Stimulated activated naive CD4-positive, alpha-beta T cell treated with Interleukin-2 at 50 U/mL for 16 hours (primary cell): ENCODE data around the gene NUB1.
A peak's percentile ranks its signal among the peaks of the same experiment; 100 is the strongest.

ENCODE experiments used
- DNase-seq: peaks from one replicate; lab custom pipeline; 2025; lab: John Stamatoyannopoulos, UW

Gene NUB1

GRCh38 chr7:151314401-151314800 is 27.2 kb upstream of the NUB1 start:
- no peak for DNase-seq

- peak; percentile 53 for DNase-seq
These were observed 26.5 kb upstream of the NUB1 start for GRCh38 chr7:151315038-151315655.

GRCh38 chr7:151316896-151317295 is 24.7 kb upstream of the NUB1 start:
- DNase-seq: no peak

DNA sequence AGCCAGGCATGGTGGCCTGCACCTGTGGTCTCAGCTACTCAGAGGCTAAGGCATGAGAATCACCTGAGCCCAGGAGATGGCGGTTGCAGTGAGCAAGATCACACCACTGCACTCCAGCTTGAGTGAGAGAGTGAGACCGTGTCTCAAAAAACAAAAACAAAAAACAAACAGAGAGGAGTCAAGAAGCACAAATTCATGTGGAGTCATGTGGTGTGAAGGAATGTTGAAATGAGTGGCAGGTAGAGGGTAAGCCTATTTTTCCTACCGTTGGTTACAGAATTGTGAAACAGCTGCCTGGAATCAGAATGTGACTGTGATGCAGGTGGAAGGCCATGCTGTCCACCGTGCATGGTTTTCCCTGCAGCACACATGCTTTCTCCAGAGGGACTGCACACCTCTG is 23.7 kb upstream of the NUB1 start:
- no peak for DNase-seq

- no peak for DNase-seq
These were observed 22.4 kb upstream of the NUB1 start for GRCh38 chr7:151319189-151319588.

DNA sequence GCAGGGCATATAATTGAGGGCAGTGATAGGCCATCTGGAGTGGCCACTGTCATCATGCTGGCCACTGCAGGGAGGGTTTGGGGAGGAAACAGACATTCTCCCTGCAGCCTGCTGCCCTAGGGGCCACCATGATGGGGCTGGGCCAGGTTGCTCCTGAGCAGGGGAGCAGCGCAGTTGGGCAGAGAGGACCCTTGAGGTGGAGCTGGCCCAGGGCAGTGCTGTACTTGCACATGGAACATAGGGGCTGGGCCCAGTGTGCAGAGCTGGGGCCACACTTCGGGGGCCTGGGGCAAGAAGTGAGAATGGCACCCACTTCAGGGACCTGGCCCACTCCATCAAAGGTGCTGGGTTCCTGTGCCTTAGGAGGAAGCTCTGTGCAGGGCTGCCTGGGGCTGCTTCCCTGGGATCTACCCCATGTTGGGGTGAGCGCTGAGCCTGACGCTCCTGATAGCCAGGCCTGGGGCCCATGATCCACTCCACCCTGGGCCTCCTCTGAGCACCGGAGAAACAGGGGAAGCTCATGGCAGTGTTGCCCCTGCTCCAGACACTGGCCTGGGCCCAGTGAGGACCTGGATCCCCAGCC is 21.3 kb upstream of the NUB1 start:
- no peak for DNase-seq

GRCh38 chr7:151321341-151321740 is 20.3 kb upstream of the NUB1 start:
- no peak for DNase-seq

DNA sequence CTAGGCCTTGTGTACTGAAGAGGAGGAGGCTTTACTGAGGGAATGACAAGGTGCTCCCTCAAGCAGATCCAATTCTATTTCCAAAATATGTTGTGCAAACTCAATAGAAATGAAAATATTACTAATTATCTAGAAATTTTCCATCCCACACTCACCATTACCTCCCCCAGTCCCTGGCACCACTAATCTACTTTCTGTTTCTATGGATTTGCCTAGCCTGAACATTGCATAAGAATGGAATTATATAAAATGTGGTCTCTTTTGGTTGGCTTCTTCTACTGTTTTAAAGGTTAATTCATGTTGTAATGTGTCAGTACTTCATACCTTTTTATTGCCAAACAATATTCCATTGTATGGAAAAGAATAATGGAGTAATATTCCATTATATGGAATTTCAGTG is 18.7 kb upstream of the NUB1 start:
- no peak for DNase-seq

DNA sequence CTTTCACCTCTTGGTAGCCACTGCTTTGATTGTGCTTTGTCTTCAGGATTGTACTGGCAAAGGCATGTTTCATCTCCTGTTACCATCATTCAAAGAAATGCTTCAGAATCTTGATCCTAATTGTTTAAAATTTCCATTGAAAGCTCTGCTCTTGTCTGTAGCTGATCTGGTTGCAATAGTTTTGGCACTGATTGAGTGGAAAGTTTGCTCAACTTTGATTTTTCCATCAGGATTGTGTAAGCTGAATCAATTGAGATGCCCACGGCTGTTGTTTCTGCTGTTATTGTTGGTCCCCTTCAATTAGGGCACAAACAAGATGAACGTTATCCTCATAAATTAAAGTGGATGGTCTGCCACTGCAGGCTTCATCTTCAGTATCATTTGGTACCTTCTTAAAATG is 14.6 kb upstream of the NUB1 start:
- no peak for DNase-seq

- no peak for DNase-seq
These were observed 14.0 kb upstream of the NUB1 start for GRCh38 chr7:151327659-151328058.

DNA sequence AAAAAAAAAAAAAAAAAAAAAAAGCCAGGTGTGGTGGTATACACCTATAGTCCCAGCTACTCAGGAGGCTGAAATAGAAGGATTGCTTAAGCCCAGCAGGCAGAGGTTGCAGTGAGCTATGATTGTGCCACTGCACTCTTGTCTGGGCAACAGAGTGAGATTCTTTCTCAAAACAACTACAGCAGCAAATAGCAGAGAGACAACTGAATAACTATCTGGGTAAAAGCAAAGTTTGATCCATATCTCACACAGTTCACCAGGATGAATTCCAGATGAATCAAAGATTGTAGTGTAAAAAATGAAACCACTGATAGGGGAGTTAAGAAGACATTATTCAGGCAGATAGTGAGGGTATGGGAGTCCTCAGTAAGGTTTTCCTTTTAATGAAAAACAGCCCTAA is 11.4 kb upstream of the NUB1 start:
- no peak for DNase-seq

DNA sequence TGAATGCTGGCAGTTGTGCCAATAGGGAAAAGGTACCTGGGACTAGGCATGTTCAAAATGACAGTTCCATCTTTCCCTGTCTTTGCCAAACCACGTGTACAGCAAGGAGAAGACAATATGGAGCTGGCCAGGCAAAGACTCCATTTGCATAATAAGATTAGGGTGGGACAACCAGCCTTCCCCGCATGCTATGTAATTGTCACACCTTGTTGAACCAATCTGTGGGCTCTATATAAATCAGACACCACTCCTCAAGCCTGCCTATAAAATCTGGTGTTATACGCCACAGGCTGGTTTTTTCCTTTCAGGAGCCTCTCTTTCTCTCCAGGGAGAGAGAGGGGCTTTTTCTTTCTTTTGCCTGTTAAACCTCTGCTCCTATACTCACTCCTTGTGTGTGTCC is 11.0 kb upstream of the NUB1 start:
- DNase-seq: no peak

DNA sequence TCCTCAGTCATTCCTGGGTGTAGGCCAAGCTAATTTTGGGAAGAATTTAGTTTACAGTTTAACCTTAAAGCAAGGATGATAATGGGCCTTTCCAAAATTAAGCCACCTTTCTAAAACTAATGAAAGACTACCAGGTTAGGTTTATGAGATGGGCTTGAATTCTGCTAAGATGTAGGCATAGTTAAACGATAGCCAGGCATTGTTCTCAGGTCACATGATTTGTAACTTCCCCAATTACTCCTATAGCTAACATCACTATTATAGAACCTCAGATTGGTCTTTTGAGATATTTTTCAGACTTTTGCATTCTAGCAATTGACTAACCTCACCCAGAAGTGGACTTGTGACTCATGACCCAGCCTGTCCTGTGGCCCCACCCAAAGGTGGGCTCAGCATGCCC is 7.0 kb upstream of the NUB1 start:
- no peak for DNase-seq

DNA sequence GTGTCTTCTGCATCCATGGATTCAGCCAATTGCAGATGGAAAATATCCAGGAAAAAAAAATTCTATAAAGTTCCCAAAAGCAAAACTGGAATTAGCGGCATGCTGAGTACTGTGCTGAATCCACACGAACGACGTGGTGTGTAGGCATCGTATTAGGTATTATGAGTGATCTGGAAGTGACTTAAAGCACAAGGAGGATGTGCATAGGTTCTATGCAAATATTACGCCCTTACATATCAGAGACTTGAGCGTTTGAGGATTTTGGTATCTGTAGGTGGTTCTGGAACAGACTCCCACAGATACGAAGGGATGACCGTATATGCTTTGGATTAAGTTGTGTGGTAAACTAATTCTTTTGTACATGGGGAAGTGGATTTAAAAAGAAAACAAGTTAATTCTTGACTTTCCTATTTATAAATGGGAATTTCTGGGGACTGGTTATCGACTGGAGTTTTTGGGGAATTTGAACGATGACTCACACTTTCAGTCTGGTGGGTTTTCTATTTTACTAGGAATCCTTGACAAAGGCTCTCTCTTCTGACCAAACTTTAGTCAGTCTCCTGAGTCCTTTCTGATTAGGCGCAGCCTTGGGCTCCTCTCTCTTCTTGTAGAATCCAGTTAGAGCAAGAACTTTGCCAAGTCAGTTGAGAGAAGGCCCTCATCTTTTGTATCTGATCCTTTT is 5.4 kb upstream of the NUB1 start:
- no peak for DNase-seq

DNA sequence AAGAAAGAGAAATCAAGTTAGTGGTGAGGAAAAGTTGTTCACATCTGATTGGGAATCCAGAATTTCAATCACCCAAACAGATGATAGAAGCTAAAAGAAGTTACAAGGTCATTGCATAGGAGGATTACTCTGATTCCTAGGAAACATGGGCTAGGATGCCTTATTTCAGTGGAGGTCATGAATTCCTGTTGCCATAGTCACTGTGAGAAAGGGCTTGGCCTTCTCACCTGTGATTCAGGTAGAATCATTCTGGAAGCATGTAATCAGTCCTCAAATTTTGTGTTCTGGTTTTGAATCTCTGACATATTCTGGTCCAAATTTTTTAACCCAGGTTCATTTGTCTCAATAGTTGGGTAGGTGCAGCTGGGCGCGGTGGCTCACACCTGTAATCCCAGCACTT is 4.3 kb upstream of the NUB1 start:
- DNase-seq: no peak

DNA sequence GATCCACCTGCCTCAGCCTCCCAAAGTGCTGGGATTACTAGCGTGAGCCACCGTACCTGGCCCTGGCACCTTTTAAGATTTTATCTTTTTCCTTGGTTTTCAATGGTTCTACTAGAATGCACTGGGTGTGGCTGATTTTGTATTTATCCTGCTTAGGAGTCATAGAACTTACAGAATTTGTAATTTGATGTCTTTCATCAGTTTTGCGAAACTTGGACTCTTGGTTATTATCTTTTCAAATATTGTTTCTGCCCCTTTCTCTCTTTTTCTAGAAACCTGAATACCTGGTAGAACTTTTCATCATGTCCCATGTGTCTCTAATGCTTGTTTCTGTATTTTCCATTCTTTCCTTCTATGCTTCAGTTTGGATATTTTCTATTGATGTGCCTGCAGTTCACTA is 2.8 kb upstream of the NUB1 start:
- no peak for DNase-seq

DNA sequence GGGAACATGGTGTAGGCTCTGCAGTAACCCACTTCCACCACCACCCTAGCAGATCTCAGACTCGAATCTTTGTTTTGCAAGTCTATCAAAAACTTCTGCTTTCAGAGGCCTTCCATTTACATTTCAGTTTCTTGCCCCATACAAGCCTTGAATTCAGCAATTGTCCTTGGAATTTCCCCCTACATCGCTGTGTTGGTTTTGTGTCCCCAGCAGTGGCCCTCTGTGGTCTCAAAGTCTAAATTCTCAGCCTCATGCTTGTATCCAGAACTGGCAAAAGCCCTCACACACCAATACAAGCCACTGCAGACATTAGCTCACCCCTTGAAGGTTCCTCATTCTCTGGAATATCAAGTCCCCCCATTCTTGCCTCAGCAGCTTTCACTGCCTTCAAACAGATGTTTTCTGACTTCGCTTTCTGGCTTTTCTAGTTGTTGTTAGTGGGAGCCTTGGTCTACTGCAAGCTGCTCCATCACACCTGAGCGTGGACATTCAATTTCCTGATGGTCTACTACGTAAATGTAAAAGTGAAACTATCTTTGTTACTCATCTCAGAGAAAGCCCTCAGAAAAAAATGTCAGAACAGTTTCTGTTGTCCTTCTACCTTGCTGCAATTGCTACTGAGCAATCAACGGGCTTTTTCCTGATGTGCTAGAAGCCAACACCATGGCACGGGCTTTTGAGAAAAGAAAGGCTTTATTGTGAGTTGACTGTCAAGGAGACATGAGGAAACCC is 1.8 kb upstream of the NUB1 start:
- no peak for DNase-seq

DNA sequence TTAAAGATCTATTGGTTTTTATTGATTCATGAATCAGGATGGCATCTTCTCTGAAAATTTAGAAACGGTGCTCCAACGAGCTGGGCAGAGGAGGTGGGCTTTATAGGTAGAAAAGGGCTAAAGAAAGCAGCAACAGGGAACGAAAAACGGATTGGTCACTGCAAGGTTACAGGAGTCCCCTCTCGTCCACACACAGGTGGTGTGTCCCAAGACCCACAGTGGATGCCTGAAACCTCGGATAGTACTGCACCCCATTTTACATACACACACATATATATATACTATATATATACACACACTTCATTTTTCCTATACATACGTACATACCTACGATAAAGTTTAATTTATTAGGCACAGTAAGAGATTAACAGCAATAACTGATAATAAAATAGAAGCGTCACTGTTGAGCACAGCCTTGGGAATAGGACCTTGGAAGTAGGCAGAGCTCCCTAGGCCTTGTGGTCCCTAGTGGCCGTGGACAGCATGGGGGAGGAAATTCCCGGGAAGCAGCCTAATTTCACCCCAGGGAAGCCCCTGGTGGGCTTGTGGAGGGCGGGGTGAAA is 737 bp upstream of the NUB1 start:
- DNase-seq: no peak

DNA sequence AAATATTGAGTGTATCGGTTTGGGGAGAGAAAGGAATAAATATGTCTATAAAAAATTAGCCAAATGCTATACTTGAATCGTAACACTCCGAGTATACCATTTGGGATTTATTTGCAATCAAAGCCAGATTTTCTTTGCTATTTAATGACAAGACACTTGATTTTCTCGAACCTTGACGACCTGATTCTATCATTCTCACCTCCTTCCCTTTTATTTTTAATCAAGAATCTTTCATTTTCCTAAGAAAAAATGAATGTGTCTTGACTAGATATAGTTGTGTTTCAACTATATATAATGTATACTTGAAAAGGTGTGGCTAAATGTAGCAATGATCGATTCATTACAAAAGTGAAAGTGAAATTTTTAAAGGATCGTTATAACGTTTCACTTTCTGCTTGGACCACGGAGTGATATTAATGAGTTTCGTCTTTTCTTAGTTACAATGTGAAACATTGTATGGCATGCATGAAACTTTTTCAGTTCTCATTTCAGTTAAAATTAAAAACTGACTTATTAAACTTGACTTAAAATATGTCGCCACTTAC is 562 bp downstream of the NUB1 start:
- no peak for DNase-seq

GRCh38 chr7:151342811-151343210 is 1.2 kb downstream of the NUB1 start:
- DNase-seq: no peak

DNA sequence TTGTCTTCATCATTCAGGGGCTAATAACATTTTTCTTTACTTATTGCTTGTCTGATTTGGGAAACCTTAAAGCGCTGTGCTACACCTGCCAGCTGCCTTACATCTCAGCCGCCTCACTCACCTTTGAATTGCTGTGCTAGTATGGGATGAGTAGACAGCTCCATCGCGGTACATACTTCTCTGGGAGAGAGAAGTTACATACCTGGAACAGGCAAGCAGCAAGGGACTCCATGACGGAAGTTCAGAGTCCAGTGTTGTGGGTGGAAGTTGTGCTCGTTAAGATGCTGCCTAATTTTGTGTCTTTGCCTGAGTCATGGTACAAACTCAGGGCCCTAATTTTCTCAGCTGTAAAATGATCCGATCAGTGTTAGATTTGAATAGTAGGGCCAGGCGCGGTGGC is 1.9 kb downstream of the NUB1 start:
- DNase-seq: no peak
